ENCODE measurements around the gene MTOR.
"Not testable (repeated sequence)": the region's sequence is repeated elsewhere in the genome, so short reads cannot be mapped to it uniquely, and the experiment has no call there.

The MTOR gene

DNA sequence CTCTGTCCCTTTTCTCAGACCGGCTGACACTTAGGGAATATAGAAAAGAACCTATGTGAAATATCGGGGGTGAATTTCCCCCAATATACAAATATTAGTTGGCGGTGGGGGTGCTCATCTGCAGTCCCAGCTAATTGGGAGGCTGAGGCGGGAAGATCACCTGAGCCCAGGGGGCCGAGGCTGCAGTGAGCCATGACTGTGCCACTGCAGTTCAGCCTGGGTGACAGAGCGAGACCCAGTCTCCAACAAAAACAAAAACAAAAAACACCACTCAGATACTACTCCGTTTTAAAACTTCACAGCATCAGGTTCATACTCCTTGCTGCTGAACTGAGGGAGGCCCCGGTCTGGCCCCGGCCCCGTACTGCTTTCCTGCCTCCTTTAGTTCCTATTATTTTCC is 156.8 kb downstream of the MTOR start:
- H3K36me3 ChIP-seq: peaks cover 51 to 58% (median 53%) of the 10 kb centered on the region in 11 experiments
- no peaks in the 10 kb centered on the region for H3K27me3 ChIP-seq
- H3K4me2 ChIP-seq: no peak overlapping the region
- H3K27ac ChIP-seq: no peak overlapping the region
- no peak overlapping the region for H3K4me3 ChIP-seq
- H3K9me3 ChIP-seq (replicated peaks in 1 of 11): no peaks in the 10 kb centered on the region
- peak overlapping the region in 1 of 11 experiments; percentile 11; a peak in 1 of 22 replicates for H3K9ac ChIP-seq
- peaks cover 0 to 4% (median under 1%) of the 10 kb centered on the region in 10 experiments; a peak in 9 of 20 replicates for H3K4me1 ChIP-seq
- no peaks in the 10 kb centered on the region for H4K20me1 ChIP-seq
- TF ChIP-seq Cebpa-rat (IDR thresholded peaks at IDR 0.05): no peak

GRCh38 chr1:11101347-11101746 is 161.0 kb downstream of the MTOR start:
- no peak for TF ChIP-seq Cebpa-rat (IDR thresholded peaks at IDR 0.05)
- no peak overlapping the region for H3K4me2 ChIP-seq
- H3K4me3 ChIP-seq: no peak overlapping the region
- H3K9ac ChIP-seq: no peak overlapping the region
- H3K27ac ChIP-seq: no peak overlapping the region
- H3K4me1 ChIP-seq: peaks cover 17 to 23% (median 20%) of the 10 kb centered on the region in 10 experiments
- H4K20me1 ChIP-seq: peaks cover 0 to 14% (median 0%) of the 10 kb centered on the region in 11 experiments; a peak in 4 of 22 replicates
- no peaks in the 10 kb centered on the region for H3K27me3 ChIP-seq
- H3K36me3 ChIP-seq: peaks cover 26 to 35% (median 29%) of the 10 kb centered on the region in 11 experiments
- H3K9me3 ChIP-seq (replicated peaks in 1 of 11): no peaks in the 10 kb centered on the region

- TF ChIP-seq Cebpa-rat (IDR thresholded peaks at IDR 0.05): peak in 1 of 11 experiments; percentile 34; a peak in 1 of 22 replicates
- not testable (repeated sequence) for H3K4me3 ChIP-seq
- peaks cover 0 to 14% (median 0%) of the 10 kb centered on the region in 11 experiments; a peak in 4 of 22 replicates for H4K20me1 ChIP-seq
Measured at GRCh38 chr1:11100806-11101205, 161.5 kb downstream of the MTOR start.

GRCh38 chr1:11100149-11100493 is 162.2 kb downstream of the MTOR start:
- H3K4me1 ChIP-seq: peaks cover 17 to 23% (median 20%) of the 10 kb centered on the region in 10 experiments

More at GRCh38 chr1:11100806-11101205, 161.5 kb downstream of the MTOR start:
- H3K27ac ChIP-seq; H3K9me3 ChIP-seq (replicated peaks in 1 of 11); H3K9ac ChIP-seq; H3K27me3 ChIP-seq: not testable (repeated sequence)
- H3K4me1 ChIP-seq: peaks cover 17 to 23% (median 20%) of the 10 kb centered on the region in 10 experiments
- peaks cover 26 to 35% (median 29%) of the 10 kb centered on the region in 11 experiments for H3K36me3 ChIP-seq
- H3K4me2 ChIP-seq: peak overlapping the region in 5 of 11 experiments; percentile 71 to 91 (median 82); a peak in 5 of 22 replicates

GRCh38 chr1:11099310-11100148 is 162.8 kb downstream of the MTOR start, which contains the start of gene EXOSC10:
Gene EXOSC10, minus strand, starts transcription at chr1:11099869. Its CDS starts 38 bp downstream, at chr1:11099831.
- H4K20me1 ChIP-seq: peaks cover 0 to 15% (median 0%) of the 10 kb centered on the region in 11 experiments; a peak in 4 of 22 replicates
- H3K9ac ChIP-seq: peak within 1 kb of the TSS; percentile 92 to 99 (median 96)
- peaks cover 17 to 23% (median 20%) of the 10 kb centered on the region in 10 experiments for H3K4me1 ChIP-seq
- no peaks in the 10 kb centered on the region for H3K9me3 ChIP-seq (replicated peaks in 1 of 11)
- no peak for TF ChIP-seq Cebpa-rat (IDR thresholded peaks at IDR 0.05)
- H3K27ac ChIP-seq: peak within 1 kb of the TSS; percentile 87 to 97 (median 93)
- H3K27me3 ChIP-seq: no peaks in the 10 kb centered on the region
- peak within 1 kb of the TSS; percentile 82 to 100 (median 90) for H3K4me3 ChIP-seq
- peaks cover 33 to 42% (median 36%) of the 10 kb centered on the region in 11 experiments for H3K36me3 ChIP-seq
- peak within 1 kb of the TSS; percentile 71 to 95 (median 86) for H3K4me2 ChIP-seq

More at GRCh38 chr1:11100149-11100493, 162.2 kb downstream of the MTOR start:
- H3K9ac ChIP-seq: peak overlapping the region; percentile 92 to 99 (median 96)
- H3K36me3 ChIP-seq: peaks cover 27 to 36% (median 31%) of the 10 kb centered on the region in 11 experiments
- H3K27me3 ChIP-seq: no peaks in the 10 kb centered on the region
- no peaks in the 10 kb centered on the region for H3K9me3 ChIP-seq (replicated peaks in 1 of 11)
- H3K4me3 ChIP-seq: peak overlapping the region; percentile 82 to 100 (median 90)
- TF ChIP-seq Cebpa-rat (IDR thresholded peaks at IDR 0.05): no peak
- H4K20me1 ChIP-seq: peaks cover 0 to 14% (median 0%) of the 10 kb centered on the region in 11 experiments; a peak in 4 of 22 replicates
- H3K27ac ChIP-seq: peak overlapping the region; percentile 87 to 97 (median 93); a peak in 21 of 22 replicates
- peak overlapping the region; percentile 57 to 91 (median 78) for H3K4me2 ChIP-seq

DNA sequence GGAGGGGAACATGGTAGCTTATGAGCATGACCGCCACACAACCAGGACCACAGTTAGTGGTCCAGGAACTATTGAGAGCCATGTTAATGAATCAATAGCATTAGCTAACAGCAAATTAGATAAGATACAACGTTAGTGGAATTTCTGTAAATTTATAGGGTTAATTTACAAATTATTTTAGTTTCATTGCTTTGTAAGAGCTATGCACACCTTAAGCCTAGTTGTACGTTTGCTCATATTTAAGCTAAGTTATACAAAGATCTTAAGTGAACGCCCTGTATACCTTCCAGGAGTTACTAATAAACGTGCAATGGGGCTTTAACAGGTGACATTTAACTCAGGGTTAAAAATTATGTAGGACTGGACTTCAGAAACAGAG is 163.4 kb downstream of the MTOR start:
- Histone ChIP-seq H4K20me1 (peaks cover 0 to 20% (median 0%) of the 10 kb centered on the region in 11 experiments; a peak in 4 of 22 replicates), H3K9ac (peak overlapping the region; percentile 92 to 99 (median 96)), H3K4me3 (peak overlapping the region; percentile 82 to 100 (median 90)), H3K9me3 (replicated peaks in 1 of 11) (no peaks in the 10 kb centered on the region), H3K4me2 (peak overlapping the region; percentile 71 to 95 (median 86)), H3K36me3 (peaks cover 39 to 45% (median 42%) of the 10 kb centered on the region in 11 experiments), H3K27me3 (no peaks in the 10 kb centered on the region), H3K27ac (peak overlapping the region; percentile 87 to 97 (median 93)), H3K4me1 (peaks cover 17 to 23% (median 20%) of the 10 kb centered on the region in 10 experiments)
- no peak for TF ChIP-seq Cebpa-rat (IDR thresholded peaks at IDR 0.05)

GRCh38 chr1:11083784-11084183 is 178.6 kb downstream of the MTOR start:
- H3K4me1 ChIP-seq; H3K9ac ChIP-seq; H3K27ac ChIP-seq; H3K27me3 ChIP-seq; H3K4me3 ChIP-seq; H3K4me2 ChIP-seq; H3K9me3 ChIP-seq (replicated peaks in 1 of 11): not testable (repeated sequence)
- Histone ChIP-seq H4K20me1 (peaks cover 0 to 24% (median 16%) of the 10 kb centered on the region in 11 experiments; a peak in 15 of 22 replicates), H3K36me3 (peaks cover 66 to 79% (median 72%) of the 10 kb centered on the region in 11 experiments)

- H4K20me1 ChIP-seq: peaks cover 0 to 36% (median 18%) of the 10 kb centered on the region in 11 experiments; a peak in 16 of 22 replicates
- no peak overlapping the region for H3K4me3 ChIP-seq
- H3K4me2 ChIP-seq: no peak overlapping the region
- H3K9ac ChIP-seq: no peak overlapping the region
- H3K27me3 ChIP-seq: no peaks in the 10 kb centered on the region
- no peak overlapping the region for H3K27ac ChIP-seq
- no peaks in the 10 kb centered on the region for H3K4me1 ChIP-seq
- TF ChIP-seq Cebpa-rat (IDR thresholded peaks at IDR 0.05): no peak
- peaks cover 72 to 81% (median 74%) of the 10 kb centered on the region in 11 experiments for H3K36me3 ChIP-seq
- no peaks in the 10 kb centered on the region for H3K9me3 ChIP-seq (replicated peaks in 1 of 11)
Measured at GRCh38 chr1:11080931-11081330, 181.4 kb downstream of the MTOR start.

- peaks cover 95 to 98% (median 97%) of the 10 kb centered on the region in 11 experiments for H3K36me3 ChIP-seq
- no peak overlapping the region for H3K4me2 ChIP-seq
- peaks cover 0 to 41% (median 20%) of the 10 kb centered on the region in 11 experiments; a peak in 16 of 22 replicates for H4K20me1 ChIP-seq
- no peaks in the 10 kb centered on the region for H3K9me3 ChIP-seq (replicated peaks in 1 of 11)
- no peak overlapping the region for H3K4me3 ChIP-seq
- no peak overlapping the region for H3K27ac ChIP-seq
- TF ChIP-seq Cebpa-rat (IDR thresholded peaks at IDR 0.05): no peak
- H3K4me1 ChIP-seq: no peaks in the 10 kb centered on the region
- H3K9ac ChIP-seq: no peak overlapping the region
- H3K27me3 ChIP-seq: no peaks in the 10 kb centered on the region
Measured at GRCh38 chr1:11078631-11079030, 183.7 kb downstream of the MTOR start.

- not testable (repeated sequence) for H3K4me3 ChIP-seq; H3K4me2 ChIP-seq; H3K27me3 ChIP-seq; H3K9me3 ChIP-seq (replicated peaks in 1 of 11); H3K27ac ChIP-seq; H3K4me1 ChIP-seq; H3K9ac ChIP-seq
- Histone ChIP-seq H3K36me3 (peaks cover 98 to 100% (median 99%) of the 10 kb centered on the region in 11 experiments), H4K20me1 (peaks cover 0 to 48% (median 9%) of the 10 kb centered on the region in 11 experiments; a peak in 10 of 22 replicates)
Measured at GRCh38 chr1:11073398-11073797, 189.0 kb downstream of the MTOR start.

Measured in BLaER1 treated with 17β-estradiol and CSF1 and Interleukin-3, amounts not matched to agents 10 nM and 100 nM (cell line).